22Rv1 (cell line): Measurements from ENCODE around the gene PLEKHF1.
A peak's percentile ranks its signal among the peaks of the same experiment; 100 is the strongest.

Experiments
- CTCF ChIP-seq: fragments of 450-650 bp; IDR thresholded peaks from 2 replicates; pipeline ENCODE4 v1.5.1; 2017; ENCODE audit warnings: mild to moderate bottlenecking
- ZFX ChIP-seq: fragments of 450-650 bp; IDR thresholded peaks from 2 replicates; pipeline ENCODE4 v1.6.1; 2017; ENCODE audit warnings: antibody characterized with exemption, borderline replicate concordance

- TF ChIP-seq CTCF (no peak), ZFX (peak; percentile 85)
Measured at GRCh38 chr19:29714953-29715700, 49.9 kb downstream of the PLEKHF1 start, which contains the start of gene C19orf12.
